IMR-90 (cell line): ENCODE measurements around the gene FTSJ3. TPM values are rescaled to one million over a fixed set of nuclear protein-coding genes. Genes with fewer than 3 reads are reported as not detected.
"Not testable (repeated sequence)": the region's sequence is repeated elsewhere in the genome, so short reads cannot be mapped to it uniquely, and the experiment has no call there.

Experiments
- ATAC-seq: fragments of 200-7000 bp; cut with Tn5 transposase; 2 replicates; pipeline ENCODE4 v1.9.1; 2020; ENCODE audit warnings: low read depth, mild to moderate bottlenecking, moderate library complexity
- BruUV-seq: library from RNA; stranded (reverse); fragments of 400-500 nt; replicated peaks from 2 replicates; lab custom pipeline; 2021; lab: Mats Ljungman, UMichigan
- CTCF ChIA-PET: fragments of 300-600 bp; formaldehyde crosslinking; extraction: SDS; loops from one replicate; lab custom pipeline; 2021; ENCODE audit warnings: antibody characterized with exemption; lab: Yijun Ruan, JAX
- POLR2A ChIA-PET: fragments of 300-600 bp; sonication (Branson Sonifier 250); formaldehyde crosslinking; loops from one replicate; lab custom pipeline; 2022; ENCODE audit warnings: antibody characterized with exemption; ENCODE audit not compliant: unreplicated experiment; lab: Charles Lee
- DNase-seq: peaks from one replicate; pipeline ENCODE4 v3.0.0; 2013
- H2AFZ ChIP-seq: replicated peaks from 2 replicates; pipeline ENCODE3; 2013; ENCODE audit warnings: low read length, mild to moderate bottlenecking; ENCODE audit not compliant: poor library complexity
- H2AK5ac ChIP-seq: 2 replicates; pipeline ENCODE4 v1.6.1; 2013; ENCODE audit warnings: low read depth, low read length, inconsistent platforms
- H2AK9ac ChIP-seq: replicated peaks from 2 replicates; pipeline ENCODE3; 2013; ENCODE audit warnings: mild to moderate bottlenecking, low read depth, low read length, moderate library complexity; ENCODE audit not compliant: poor library complexity
- H2BK120ac ChIP-seq: 2 replicates; pipeline ENCODE4 v1.6.1; 2013; ENCODE audit warnings: low read depth, low read length, inconsistent platforms
- H2BK15ac ChIP-seq: 3 replicates; pipeline ENCODE4 v1.6.1; 2013; ENCODE audit warnings: low read depth, low read length, inconsistent platforms
- H2BK20ac ChIP-seq: 2 replicates; pipeline ENCODE4 v1.6.1; 2013; ENCODE audit warnings: low read depth, mild to moderate bottlenecking, inconsistent platforms, low read length, moderate library complexity
- H2BK5ac ChIP-seq: 2 replicates; pipeline ENCODE4 v1.6.1; 2013; ENCODE audit warnings: mild to moderate bottlenecking, low read depth, low read length, inconsistent platforms; ENCODE audit not compliant: poor library complexity, severe bottlenecking
- H3K14ac ChIP-seq: replicated peaks from 2 replicates; pipeline ENCODE4 v1.6.1; 2013; ENCODE audit warnings: low read depth, low read length, inconsistent platforms
- H3K18ac ChIP-seq: 2 replicates; pipeline ENCODE4 v1.6.1; 2013; ENCODE audit warnings: low read depth, low read length, control low read depth
- H3K23ac ChIP-seq: 2 replicates; pipeline ENCODE4 v1.6.1; 2013; ENCODE audit warnings: low read depth, low read length, inconsistent platforms
- H3K27ac ChIP-seq: 2 replicates; pipeline ENCODE4 v1.5.1; 2013; ENCODE audit warnings: mild to moderate bottlenecking, control low read depth, low read length; ENCODE audit not compliant: insufficient read depth
- H3K27me3 ChIP-seq: 2 replicates; pipeline ENCODE4 v1.6.1; 2013; ENCODE audit warnings: low read length; ENCODE audit not compliant: control insufficient read depth, insufficient read depth
- H3K36me3 ChIP-seq: 2 replicates; pipeline ENCODE4 v1.6.1; 2013; ENCODE audit warnings: low read length, mixed read lengths; ENCODE audit not compliant: control insufficient read depth, insufficient read depth
- H3K4ac ChIP-seq: 2 replicates; pipeline ENCODE4 v1.6.1; 2013; ENCODE audit warnings: low read depth, low read length, inconsistent platforms
- H3K4me1 ChIP-seq: 2 replicates; pipeline ENCODE4 v1.6.1; 2013; ENCODE audit warnings: low read length, mixed read lengths; ENCODE audit not compliant: control insufficient read depth, insufficient read depth
- H3K4me2 ChIP-seq: 2 replicates; pipeline ENCODE4 v1.6.1; 2013; ENCODE audit warnings: low read depth, mild to moderate bottlenecking, control low read depth, low read length, moderate library complexity
- H3K4me3 ChIP-seq: 2 replicates; pipeline ENCODE4 v1.5.1; 2013; ENCODE audit warnings: low read depth, mild to moderate bottlenecking, control low read depth, low read length, moderate library complexity; ENCODE audit not compliant: insufficient read depth
- H3K56ac ChIP-seq: 2 replicates; pipeline ENCODE4 v1.6.1; 2013; ENCODE audit warnings: low read length, inconsistent platforms; ENCODE audit not compliant: insufficient read depth; ENCODE audit errors: extremely low read depth
- H3K79me1 ChIP-seq, 2 experiments: 2 replicates each; pipeline ENCODE4 v1.6.1; 2013; ENCODE audit warnings: low read length in 2 of 2, inconsistent platforms in 1 of 2, low read depth in 1 of 2
- H3K9ac ChIP-seq: 2 replicates; pipeline ENCODE4 v1.6.1; 2013; ENCODE audit warnings: low read depth, low read length, control low read depth
- H3K9me1 ChIP-seq: 2 replicates; pipeline ENCODE4 v1.6.1; 2013; ENCODE audit warnings: low read length, inconsistent platforms; ENCODE audit not compliant: insufficient read depth
- H3K9me3 ChIP-seq: 2 replicates; pipeline ENCODE4 v1.6.1; 2013; ENCODE audit warnings: low read length; ENCODE audit not compliant: control insufficient read depth, insufficient read depth
- H4K20me1 ChIP-seq: 2 replicates; pipeline ENCODE4 v1.6.1; 2013; ENCODE audit warnings: low read length, inconsistent platforms; ENCODE audit not compliant: insufficient read depth
- H4K5ac ChIP-seq: 2 replicates; pipeline ENCODE4 v1.6.1; 2013; ENCODE audit warnings: mild to moderate bottlenecking, low read depth, low read length, control low read depth
- H4K8ac ChIP-seq, 2 experiments: 2 replicates each; pipeline ENCODE4 v1.6.1; 2013; ENCODE audit warnings: low read depth in 2 of 2, low read length in 2 of 2, control low read depth in 1 of 2, inconsistent platforms in 1 of 2
- H4K91ac ChIP-seq: 2 replicates; pipeline ENCODE4 v1.6.1; 2013; ENCODE audit warnings: low read depth, low read length, inconsistent platforms; ENCODE audit not compliant: insufficient read depth
- WGBS, 2 experiments: methylation state at CpG; one replicate each; pipeline versions ENCODE4 v1.1.5 to v1.1.7; 2013; ENCODE audit warnings: missing lambda C conversion rate in 2 of 2; ENCODE audit not compliant: insufficient read length in 1 of 2; ENCODE audit errors: extremely low coverage in 2 of 2; 5-methylcytosine and 5-hydroxymethylcytosine counted together
- dilution Hi-C: fragments of 300-500 bp; cut with HindIII; formaldehyde crosslinking; loops from one replicate; pipeline ENCODE4 v1.14.3; 2018; ENCODE audit warnings: low sequenced_read_pairs; ENCODE audit not compliant: unreplicated experiment
- in situ Hi-C: fragments of 300-500 bp; cut with MboI; formaldehyde crosslinking; loops from 3 replicates; pipeline ENCODE4 v1.14.3; 2019; ENCODE audit warnings: low sequenced_read_pairs, inconsistent platforms, mixed read lengths
- intact Hi-C: fragments of 100-400 bp; cut with micrococcal nuclease; formaldehyde crosslinking; loops from 2 replicates; pipeline ENCODE4 v1.10.0; 2022
- polyA plus RNA-seq, 3 experiments: library from polyadenylated mRNA; depleted of rRNA; stranded (reverse); fragments of >200 nt; gene quantifications; 2 replicates each; pipeline ENCODE4 v1.2.3, GENCODE V29; 2012; ENCODE audit warnings: low replicate concordance in 1 of 3
- total RNA-seq: library from RNA; depleted of rRNA; stranded (reverse); fragments of >200 nt; gene quantifications from 2 replicates; pipeline ENCODE4 v1.2.3, GENCODE V29; 2012

Gene FTSJ3
- total and polyA plus RNA-seq, 2 of the 4 experiments (the other 2 are of a cell fraction), result 51.3 to 68.1 TPM

GRCh38 chr17:63870292-63870665 lies 42.8 kb upstream of the FTSJ3 start:
- BruUV-seq, H3K27ac ChIP-seq, H2BK20ac ChIP-seq, CTCF ChIA-PET, H4K8ac ChIP-seq, H2BK5ac ChIP-seq, H2AFZ ChIP-seq, H3K9ac ChIP-seq, dilution Hi-C loops, H3K36me3 ChIP-seq, H4K20me1 ChIP-seq, H3K4me1 ChIP-seq, intact Hi-C loops, H3K27me3 ChIP-seq, H3K4me3 ChIP-seq, H3K23ac ChIP-seq, H3K56ac ChIP-seq, H4K5ac ChIP-seq, H4K91ac ChIP-seq, H3K18ac ChIP-seq, H3K4me2 ChIP-seq, POLR2A ChIA-PET, ATAC-seq, DNase-seq, in situ Hi-C loops, H2AK5ac ChIP-seq, H2AK9ac ChIP-seq, H3K79me1 ChIP-seq, H2BK15ac ChIP-seq, H3K9me1 ChIP-seq, H3K4ac ChIP-seq, H3K14ac ChIP-seq, H3K9me3 ChIP-seq: not testable (repeated sequence)
- 0 out of 2 replicates have a peak overlapping the region, but pooled peaks have one; percentile 32 for H2BK120ac ChIP-seq
- no CpG with 5 or more reads among the region's 4 CpGs for WGBS, 2 experiments
